ENCODE measurements around the gene PCAT6.

DNA sequence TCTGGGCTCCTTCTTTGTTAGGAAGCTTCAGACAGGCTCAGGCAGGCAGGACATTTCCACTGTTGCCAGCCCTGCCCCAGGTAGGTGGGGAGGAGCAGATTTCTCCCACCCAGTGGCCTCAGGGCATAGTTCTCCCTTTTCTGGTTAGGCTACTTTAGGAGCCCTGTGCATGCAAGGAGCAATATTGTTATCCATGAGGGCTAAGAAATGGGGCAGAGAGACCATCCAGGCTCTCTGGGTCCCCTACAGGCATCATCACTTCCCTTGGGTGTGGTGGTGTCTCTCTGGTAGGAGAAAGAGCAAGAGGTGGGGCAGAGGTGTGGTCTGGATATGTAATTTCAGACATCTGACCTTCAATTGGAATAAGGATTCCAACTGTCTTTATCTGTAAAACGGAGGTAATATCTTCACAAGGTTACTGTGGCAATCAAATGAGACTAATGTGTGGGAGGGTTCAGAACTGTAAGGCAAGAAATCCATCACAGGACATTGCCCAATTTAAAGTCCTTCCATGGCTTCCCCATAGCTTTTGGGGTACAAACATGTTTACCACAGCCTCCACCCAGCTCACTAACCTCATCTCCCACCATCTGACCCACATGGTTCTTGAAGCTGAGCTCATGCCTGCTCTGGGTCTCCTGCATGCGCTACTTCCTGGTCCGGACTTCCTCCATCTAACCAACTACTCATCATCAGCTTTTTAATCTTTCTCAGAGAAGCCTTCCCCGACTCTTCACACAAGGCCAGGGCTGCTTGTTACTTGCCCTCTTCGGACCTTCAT lies 26.1 kb downstream of the PCAT6 start:
- TF ChIP-seq POLR2A (IDR thresholded peaks at IDR 0.05), result no peak
- TF ChIP-seq, protein P1, sequence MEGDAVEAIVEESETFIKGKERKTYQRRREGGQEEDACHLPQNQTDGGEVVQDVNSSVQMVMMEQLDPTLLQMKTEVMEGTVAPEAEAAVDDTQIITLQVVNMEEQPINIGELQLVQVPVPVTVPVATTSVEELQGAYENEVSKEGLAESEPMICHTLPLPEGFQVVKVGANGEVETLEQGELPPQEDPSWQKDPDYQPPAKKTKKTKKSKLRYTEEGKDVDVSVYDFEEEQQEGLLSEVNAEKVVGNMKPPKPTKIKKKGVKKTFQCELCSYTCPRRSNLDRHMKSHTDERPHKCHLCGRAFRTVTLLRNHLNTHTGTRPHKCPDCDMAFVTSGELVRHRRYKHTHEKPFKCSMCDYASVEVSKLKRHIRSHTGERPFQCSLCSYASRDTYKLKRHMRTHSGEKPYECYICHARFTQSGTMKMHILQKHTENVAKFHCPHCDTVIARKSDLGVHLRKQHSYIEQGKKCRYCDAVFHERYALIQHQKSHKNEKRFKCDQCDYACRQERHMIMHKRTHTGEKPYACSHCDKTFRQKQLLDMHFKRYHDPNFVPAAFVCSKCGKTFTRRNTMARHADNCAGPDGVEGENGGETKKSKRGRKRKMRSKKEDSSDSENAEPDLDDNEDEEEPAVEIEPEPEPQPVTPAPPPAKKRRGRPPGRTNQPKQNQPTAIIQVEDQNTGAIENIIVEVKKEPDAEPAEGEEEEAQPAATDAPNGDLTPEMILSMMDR (IDR thresholded peaks at IDR 0.05), result no peak

Measured in testis (tissue), 2 donors.